Measurements from ENCODE around the gene ADGRG6. TPM values are rescaled to one million over a fixed set of nuclear protein-coding genes. Genes with fewer than 3 reads are reported as not detected.

The ADGRG6 gene
- total and polyA plus RNA-seq, 2 of the 8 experiments (the other 6 are each of a cell fraction or from before 2014, with no cell fraction given): 1.1 to 6.2 TPM

DNA sequence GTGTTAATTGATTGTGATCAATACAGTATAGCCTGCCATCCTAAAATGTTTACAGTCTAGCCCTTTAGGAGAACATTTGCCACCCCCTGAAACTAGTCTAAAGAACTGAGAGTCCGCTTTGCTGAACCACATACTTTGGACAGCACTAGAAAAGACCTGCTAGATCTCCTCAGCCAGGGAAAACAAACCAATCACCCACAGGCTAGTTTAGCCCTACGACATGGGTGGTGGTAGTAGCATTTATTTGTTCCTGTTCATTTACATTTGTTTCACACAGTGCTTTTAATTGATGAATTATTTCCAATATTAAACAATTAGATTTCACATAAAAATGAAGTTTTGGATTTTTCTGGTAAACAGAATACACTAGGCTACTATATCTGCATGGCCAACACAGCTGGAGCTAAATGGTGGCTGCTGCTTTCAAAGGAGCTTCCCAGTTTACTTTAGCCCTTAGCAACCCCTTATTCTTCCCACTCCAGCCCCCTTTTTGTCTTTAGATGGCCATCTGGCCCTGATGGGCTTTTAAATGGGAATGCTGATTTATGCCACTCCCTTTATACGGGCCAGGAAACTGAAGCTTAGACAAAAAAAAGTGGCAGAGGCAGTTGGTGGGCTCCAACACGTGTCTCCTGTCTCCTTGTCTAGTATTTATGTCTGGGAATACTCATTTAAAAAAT is 72.4 kb downstream of the ADGRG6 start:
- H3K79me2 ChIP-seq (ENCODE audit: control insufficient read depth in 1 of 2, insufficient read depth in 2 of 2, low read length in 2 of 2): no peaks in the 10 kb centered on the region

More for the DNA sequence above, 72.4 kb downstream of the ADGRG6 start:
- no peak overlapping the region for H2BK15ac ChIP-seq (ENCODE audit: low read length)
- H3K4ac ChIP-seq (replicated peaks; ENCODE audit: insufficient read length, low read depth, low read length): no peak overlapping the region
- no peak overlapping the region for H2BK12ac ChIP-seq (ENCODE audit: low read depth, low read length)
- H3K4me1 ChIP-seq (replicated peaks in 1 of 4; ENCODE audit: control insufficient read depth in 3 of 4, insufficient read depth in 4 of 4, low read length in 3 of 4): peaks cover 0 to 4% (median 0%) of the 10 kb centered on the region in 4 experiments; a peak in 1 of 7 replicates
- no peak overlapping the region for H3K27ac ChIP-seq (ENCODE audit: low read depth, low read length)
- no peaks in the 10 kb centered on the region for H3K9me3 ChIP-seq (ENCODE audit: insufficient read depth in 2 of 2, low read depth in 1 of 2, low read length in 1 of 2)
- FAIRE-seq (no peak), DNase-seq (ENCODE audit: low read depth in 1 of 2, low spot score in 2 of 2) (no peak)
- POLR2A ChIA-PET (ENCODE audit: partially characterized antibody): no interaction called here
- H4K20me1 ChIP-seq (replicated peaks in 1 of 2; ENCODE audit: control insufficient read depth in 1 of 2, insufficient read depth in 2 of 2, low read length in 2 of 2): no peaks in the 10 kb centered on the region
- H3K27me3 ChIP-seq (replicated peaks in 1 of 4; ENCODE audit: control insufficient read depth in 3 of 4, extremely low read depth in 1 of 4, insufficient read depth in 3 of 4, low read length in 3 of 4): no peaks in the 10 kb centered on the region
- no peak overlapping the region for H2AFZ ChIP-seq (ENCODE audit: low read length)
- no peak overlapping the region for H4K5ac ChIP-seq (ENCODE audit: insufficient read length, low read depth, low read length)
- WGBS, 2 experiments (ENCODE audit: extremely low coverage in 1 of 2, insufficient coverage in 1 of 2, insufficient read length in 1 of 2, insufficient replicate concordance in 2 of 2, low coverage in 1 of 2, low lambda C conversion rate in 2 of 2, missing lambda C conversion rate in 1 of 2): 73% methylated on average over 4 of the region's 4 CpGs; no CpG with 5 or more reads in 1 of the 2 experiments
- CTCF ChIA-PET (ENCODE audit: partially characterized antibody): interaction anchor here (1.0 to 1.3 kb wide), 4 partner anchors 13 to 142 kb away, joined by 3 to 4 read pairs (median 4); no protein-coding TSS in a partner anchor
- H4K91ac ChIP-seq (replicated peaks; ENCODE audit: insufficient read length, low read length): no peak overlapping the region
- no peaks in the 10 kb centered on the region for H3K79me1 ChIP-seq (ENCODE audit: low read depth, low read length)
- H3K36me3 ChIP-seq (ENCODE audit: control insufficient read depth in 2 of 4, insufficient read depth in 4 of 4, low read length in 3 of 4): no peaks in the 10 kb centered on the region
- H3K23ac ChIP-seq (ENCODE audit: insufficient read length): no peak overlapping the region
- no peak for TF ChIP-seq SRF (IDR thresholded peaks at IDR 0.05; ENCODE audit: low read depth, low read length)
- no peak for TF ChIP-seq POLR2AphosphoS5 (IDR thresholded peaks at IDR 0.05; ENCODE audit: low read depth, low read length)
- no peak for TF ChIP-seq TAF1 (IDR thresholded peaks at IDR 0.05; ENCODE audit: low read depth, low read length)
- no peak for TF ChIP-seq KDM1A (IDR thresholded peaks at IDR 0.05; ENCODE audit: borderline replicate concordance, low read length)
- TF ChIP-seq RXRA (IDR thresholded peaks at IDR 0.05; ENCODE audit: insufficient read depth, low read depth, low read length): no peak
- no peak for TF ChIP-seq BACH1 (IDR thresholded peaks at IDR 0.05; ENCODE audit: low read length)
- TF ChIP-seq CTBP2 (IDR thresholded peaks at IDR 0.05; ENCODE audit: borderline replicate concordance, insufficient read depth, insufficient read length, low read length): no peak
- TF ChIP-seq SP1 (IDR thresholded peaks at IDR 0.05; ENCODE audit: low read depth, low read length): no peak
- TF ChIP-seq JUND (IDR thresholded peaks at IDR 0.05; ENCODE audit: low read length): no peak
- no peak for TF ChIP-seq GTF2F1 (IDR thresholded peaks at IDR 0.05; ENCODE audit: borderline replicate concordance, low read depth, low read length)
- H2AK5ac ChIP-seq (ENCODE audit: low read depth, low read length): no peak overlapping the region
- H3K18ac ChIP-seq (ENCODE audit: extremely low read depth, low read length): no peak overlapping the region
- H3K14ac ChIP-seq (ENCODE audit: insufficient read length): no peak overlapping the region
- no peak overlapping the region for H3K4me3 ChIP-seq (ENCODE audit: extremely low read depth in 1 of 4, insufficient read depth in 2 of 4, low read depth in 3 of 4, low read length in 4 of 4)
- no peak overlapping the region for H3K56ac ChIP-seq (replicated peaks; ENCODE audit: insufficient read length, low read depth, low read length)
- H3K4me2 ChIP-seq (ENCODE audit: insufficient read depth in 1 of 2, low read depth in 2 of 2, low read length in 2 of 2): no peak overlapping the region
- H3K9ac ChIP-seq (replicated peaks in 1 of 4; ENCODE audit: extremely low read depth in 1 of 4, low read depth in 3 of 4, low read length in 3 of 4): no peak overlapping the region
- H2BK120ac ChIP-seq (replicated peaks; ENCODE audit: low read depth, low read length): no peak overlapping the region
- H2BK20ac ChIP-seq (ENCODE audit: low read length): no peak overlapping the region
- no peak overlapping the region for H4K8ac ChIP-seq (ENCODE audit: extremely low read depth, insufficient read depth, low read length)
- no peaks in the 10 kb centered on the region for H3K23me2 ChIP-seq (ENCODE audit: low read depth, low read length)
- no peak overlapping the region for H2BK5ac ChIP-seq (ENCODE audit: low read depth, low read length)

All from H1 (cell line).